Measurements from ENCODE around the gene GPN2. TPM values are rescaled to one million over a fixed set of nuclear protein-coding genes. Genes with fewer than 3 reads are reported as not detected.
A peak's percentile ranks its signal among the peaks of the same experiment; 100 is the strongest.

The GPN2 gene
- total and polyA plus RNA-seq, 2 donors (not counting 3 experiments of a cell fraction or from before 2014, with no cell fraction given): 21.9 to 37.4 TPM

- intact Hi-C loops (cut with micrococcal nuclease): no loop called here
Measured at GRCh38 chr1:26922431-26922729, 32.3 kb upstream of the GPN2 start.

GRCh38 chr1:26921540-26922430, 31.7 kb upstream of the GPN2 start, which contains the start of gene NUDC:
Gene NUDC (plus strand): TSS chr1:26921743. CDS start chr1:26921849, 106 bp downstream.
- Histone ChIP-seq H3K36me3 (ENCODE audit: control insufficient read depth in 2 of 2, extremely low read depth in 1 of 2, insufficient read depth in 2 of 2, low read length in 2 of 2) (peaks cover 9 to 11% of the 10 kb centered on the region in 2 experiments), H3K27ac (ENCODE audit: insufficient read depth, low read depth, low read length) (peak within 1 kb of the TSS; percentile 71), H3K4me2 (ENCODE audit: insufficient read depth, low read length) (peak within 1 kb of the TSS; percentile 80), H3K27me3 (ENCODE audit: control insufficient read depth in 2 of 2, insufficient read depth in 2 of 2, low read length in 2 of 2) (no peaks in the 10 kb centered on the region), H3K4me1 (ENCODE audit: control insufficient read depth, extremely low read depth, insufficient read depth, low read length) (peaks cover 26% of the 10 kb centered on the region), H2AFZ (ENCODE audit: low read depth, low read length) (peak within 1 kb of the TSS; percentile 55), H3K79me2 (ENCODE audit: control insufficient read depth, insufficient read depth, low read length) (peaks cover 42% of the 10 kb centered on the region), H3K4me3 (replicated peaks in 1 of 3; ENCODE audit: insufficient read depth in 1 of 3, low read depth in 1 of 3, low read length in 3 of 3) (peak within 1 kb of the TSS; percentile 49 to 100 (median 74)), H4K20me1 (replicated peaks; ENCODE audit: control insufficient read depth, extremely low read depth, insufficient read depth, low read length) (no peaks in the 10 kb centered on the region), H3K9ac (replicated peaks; ENCODE audit: extremely low read depth, insufficient read depth, low read length) (peak within 1 kb of the TSS; percentile 81), H3K9me3 (replicated peaks; ENCODE audit: control insufficient read depth, insufficient read depth, low read length) (no peaks in the 10 kb centered on the region), H3K9me1 (replicated peaks; ENCODE audit: control insufficient read depth, extremely low read depth, insufficient read depth, low read length) (no peaks in the 10 kb centered on the region)
- TF ChIP-seq POLR2A (IDR thresholded peaks at IDR 0.05; ENCODE audit: low read depth, low read length): peak; percentile 95
- TF ChIP-seq POLR2AphosphoS5 (IDR thresholded peaks at IDR 0.05; ENCODE audit: insufficient read depth, low read depth, low read length): peak; percentile 91
- TF ChIP-seq, protein P1, sequence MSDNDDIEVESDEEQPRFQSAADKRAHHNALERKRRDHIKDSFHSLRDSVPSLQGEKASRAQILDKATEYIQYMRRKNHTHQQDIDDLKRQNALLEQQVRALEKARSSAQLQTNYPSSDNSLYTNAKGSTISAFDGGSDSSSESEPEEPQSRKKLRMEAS (IDR thresholded peaks at IDR 0.05; ENCODE audit: insufficient read depth, insufficient read length): peak; percentile 72
- no peak for TF ChIP-seq FOS (IDR thresholded peaks at IDR 0.05; ENCODE audit: borderline replicate concordance, insufficient read depth, low read length)
- no peak for TF ChIP-seq GATA2 (IDR thresholded peaks at IDR 0.05; ENCODE audit: insufficient read depth, insufficient read length, low read depth, low read length)
- ChIA-PET CTCF (interaction anchor here (1.5 kb wide), 1 partner anchor 22 kb away, joined by 4 read pairs; the partner anchor contains the start of gene GPATCH3), POLR2A (no interaction called here)
- BruUV-seq (replicated peaks): no TSS peak
- peak; percentile 98 for DNase-seq (ENCODE audit: low read depth, low spot score)
- peak; percentile 99 for FAIRE-seq
- intact Hi-C loops (cut with micrococcal nuclease): loop anchor here (1.0 kb wide), 1 partner anchor 21 kb away; the partner anchor contains the start of gene GPATCH3
- dilution Hi-C loops (cut with MboI; ENCODE audit: extremely low pct_ligation_motif_present, low sequenced_read_pairs): no loop called here

More at GRCh38 chr1:26922431-26922729, 32.3 kb upstream of the GPN2 start:
- Histone ChIP-seq H3K27me3 (ENCODE audit: control insufficient read depth in 2 of 2, insufficient read depth in 2 of 2, low read length in 2 of 2) (no peaks in the 10 kb centered on the region), H3K36me3 (ENCODE audit: control insufficient read depth in 2 of 2, extremely low read depth in 1 of 2, insufficient read depth in 2 of 2, low read length in 2 of 2) (peaks cover 11 to 12% of the 10 kb centered on the region in 2 experiments), H3K9me3 (replicated peaks; ENCODE audit: control insufficient read depth, insufficient read depth, low read length) (no peaks in the 10 kb centered on the region), H3K4me3 (replicated peaks in 1 of 3; ENCODE audit: insufficient read depth in 1 of 3, low read depth in 1 of 3, low read length in 3 of 3) (peak overlapping the region; percentile 49 to 100 (median 74)), H2AFZ (ENCODE audit: low read depth, low read length) (no peak overlapping the region), H3K27ac (ENCODE audit: insufficient read depth, low read depth, low read length) (peak overlapping the region; percentile 71), H3K9me1 (replicated peaks; ENCODE audit: control insufficient read depth, extremely low read depth, insufficient read depth, low read length) (no peaks in the 10 kb centered on the region), H3K4me1 (ENCODE audit: control insufficient read depth, extremely low read depth, insufficient read depth, low read length) (peaks cover 26% of the 10 kb centered on the region), H3K4me2 (ENCODE audit: insufficient read depth, low read length) (peak overlapping the region; percentile 80), H3K79me2 (ENCODE audit: control insufficient read depth, insufficient read depth, low read length) (peaks cover 48% of the 10 kb centered on the region), H4K20me1 (replicated peaks; ENCODE audit: control insufficient read depth, extremely low read depth, insufficient read depth, low read length) (no peaks in the 10 kb centered on the region), H3K9ac (replicated peaks; ENCODE audit: extremely low read depth, insufficient read depth, low read length) (peak overlapping the region; percentile 81)
- TSS peak; percentile 57 for BruUV-seq (replicated peaks)
- ChIA-PET CTCF (no interaction called here), POLR2A (no interaction called here)
- TF ChIP-seq POLR2AphosphoS5 (IDR thresholded peaks at IDR 0.05; ENCODE audit: insufficient read depth, low read depth, low read length) (peak; percentile 3), JUN (IDR thresholded peaks at IDR 0.05; ENCODE audit: borderline replicate concordance, insufficient read depth, insufficient read length, low read depth) (no peak)
- peak; percentile 81 for FAIRE-seq
- dilution Hi-C loops (cut with MboI; ENCODE audit: extremely low pct_ligation_motif_present, low sequenced_read_pairs): no loop called here
- peak; percentile 10 for DNase-seq (ENCODE audit: low read depth, low spot score)

Measured in endothelial cell of umbilical vein (primary cell).